ENCODE measurements around the gene ENPP3.

The ENPP3 gene

GRCh38 chr6:131727467-131727866 lies 90.4 kb downstream of the ENPP3 start:
- TF ChIP-seq EZH2phosphoT487 (IDR thresholded peaks at IDR 0.05; ENCODE audit: borderline replicate concordance, low read length) = no peak
- TF ChIP-seq, protein P1, sequence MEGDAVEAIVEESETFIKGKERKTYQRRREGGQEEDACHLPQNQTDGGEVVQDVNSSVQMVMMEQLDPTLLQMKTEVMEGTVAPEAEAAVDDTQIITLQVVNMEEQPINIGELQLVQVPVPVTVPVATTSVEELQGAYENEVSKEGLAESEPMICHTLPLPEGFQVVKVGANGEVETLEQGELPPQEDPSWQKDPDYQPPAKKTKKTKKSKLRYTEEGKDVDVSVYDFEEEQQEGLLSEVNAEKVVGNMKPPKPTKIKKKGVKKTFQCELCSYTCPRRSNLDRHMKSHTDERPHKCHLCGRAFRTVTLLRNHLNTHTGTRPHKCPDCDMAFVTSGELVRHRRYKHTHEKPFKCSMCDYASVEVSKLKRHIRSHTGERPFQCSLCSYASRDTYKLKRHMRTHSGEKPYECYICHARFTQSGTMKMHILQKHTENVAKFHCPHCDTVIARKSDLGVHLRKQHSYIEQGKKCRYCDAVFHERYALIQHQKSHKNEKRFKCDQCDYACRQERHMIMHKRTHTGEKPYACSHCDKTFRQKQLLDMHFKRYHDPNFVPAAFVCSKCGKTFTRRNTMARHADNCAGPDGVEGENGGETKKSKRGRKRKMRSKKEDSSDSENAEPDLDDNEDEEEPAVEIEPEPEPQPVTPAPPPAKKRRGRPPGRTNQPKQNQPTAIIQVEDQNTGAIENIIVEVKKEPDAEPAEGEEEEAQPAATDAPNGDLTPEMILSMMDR (IDR thresholded peaks at IDR 0.05; ENCODE audit: low read depth, low read length, poor library complexity, severe bottlenecking) = no peak
- H3K27me3 ChIP-seq (ENCODE audit: control insufficient read depth, low read length) = no peaks in the 10 kb centered on the region

GRCh38 chr6:131727868-131728267 lies 90.8 kb downstream of the ENPP3 start:
- no peaks in the 10 kb centered on the region for H4K20me1 ChIP-seq (ENCODE audit: control insufficient read depth, insufficient read depth, low read depth, low read length)
- TF ChIP-seq EZH2phosphoT487 (IDR thresholded peaks at IDR 0.05; ENCODE audit: borderline replicate concordance, low read length) = no peak
- TF ChIP-seq, protein P1 (IDR thresholded peaks at IDR 0.05; ENCODE audit: low read depth, low read length, poor library complexity, severe bottlenecking) = no peak
- peaks cover 84% of the 10 kb centered on the region for H3K36me3 ChIP-seq (ENCODE audit: control insufficient read depth, low read length)
- H3K9me3 ChIP-seq (ENCODE audit: control insufficient read depth, insufficient read depth, low read length) = no peaks in the 10 kb centered on the region
- no peak overlapping the region for H3K27ac ChIP-seq (ENCODE audit: low read depth, low read length)
- H3K79me2 ChIP-seq (ENCODE audit: control insufficient read depth, low read length) = no peaks in the 10 kb centered on the region
- H3K27me3 ChIP-seq (ENCODE audit: control insufficient read depth, low read length) = no peaks in the 10 kb centered on the region
- no peaks in the 10 kb centered on the region for H3K9me2 ChIP-seq (replicated peaks; ENCODE audit: control insufficient read depth, low read length)
- H3K4me2 ChIP-seq (ENCODE audit: low read length) = no peak overlapping the region
- no peaks in the 10 kb centered on the region for H3F3A ChIP-seq (ENCODE audit: control insufficient read depth, insufficient read depth)
- no peak overlapping the region for H3K4me3 ChIP-seq (ENCODE audit: low read length)
- H3K4me1 ChIP-seq (ENCODE audit: control insufficient read depth, low read length) = no peaks in the 10 kb centered on the region

More at GRCh38 chr6:131727467-131727866, 90.4 kb downstream of the ENPP3 start:
- Histone ChIP-seq H4K20me1 (ENCODE audit: control insufficient read depth, insufficient read depth, low read depth, low read length) (no peaks in the 10 kb centered on the region), H3F3A (ENCODE audit: control insufficient read depth, insufficient read depth) (no peaks in the 10 kb centered on the region), H3K9me3 (ENCODE audit: control insufficient read depth, insufficient read depth, low read length) (no peaks in the 10 kb centered on the region), H3K4me1 (ENCODE audit: control insufficient read depth, low read length) (no peaks in the 10 kb centered on the region), H3K36me3 (ENCODE audit: control insufficient read depth, low read length) (peaks cover 88% of the 10 kb centered on the region), H3K27ac (ENCODE audit: low read depth, low read length) (no peak overlapping the region), H3K9me2 (replicated peaks; ENCODE audit: control insufficient read depth, low read length) (no peaks in the 10 kb centered on the region), H3K4me2 (ENCODE audit: low read length) (no peak overlapping the region), H3K79me2 (ENCODE audit: control insufficient read depth, low read length) (no peaks in the 10 kb centered on the region), H3K4me3 (ENCODE audit: low read length) (no peak overlapping the region)

GRCh38 chr6:131728296-131728939 lies 91.3 kb downstream of the ENPP3 start:
- Histone ChIP-seq H3K4me1 (ENCODE audit: control insufficient read depth, low read length) (no peaks in the 10 kb centered on the region), H4K20me1 (ENCODE audit: control insufficient read depth, insufficient read depth, low read depth, low read length) (no peaks in the 10 kb centered on the region), H3F3A (ENCODE audit: control insufficient read depth, insufficient read depth) (no peaks in the 10 kb centered on the region), H3K36me3 (ENCODE audit: control insufficient read depth, low read length) (peaks cover 81% of the 10 kb centered on the region), H3K27me3 (ENCODE audit: control insufficient read depth, low read length) (no peaks in the 10 kb centered on the region), H3K4me2 (ENCODE audit: low read length) (no peak overlapping the region), H3K9me3 (ENCODE audit: control insufficient read depth, insufficient read depth, low read length) (no peaks in the 10 kb centered on the region), H3K9me2 (replicated peaks; ENCODE audit: control insufficient read depth, low read length) (no peaks in the 10 kb centered on the region), H3K4me3 (ENCODE audit: low read length) (no peak overlapping the region), H3K79me2 (ENCODE audit: control insufficient read depth, low read length) (no peaks in the 10 kb centered on the region), H3K27ac (ENCODE audit: low read depth, low read length) (no peak overlapping the region)
- TF ChIP-seq EZH2phosphoT487 (IDR thresholded peaks at IDR 0.05; ENCODE audit: borderline replicate concordance, low read length) = no peak
- TF ChIP-seq, protein P1 (IDR thresholded peaks at IDR 0.05; ENCODE audit: low read depth, low read length, poor library complexity, severe bottlenecking) = no peak
